Type B pancreatic cell (in vitro differentiated cells): ENCODE data around the gene ARHGEF4. TPM values are rescaled to one million over a fixed set of nuclear protein-coding genes. Genes with fewer than 3 reads are reported as not detected.
A peak's percentile ranks its signal among the peaks of the same experiment; 100 is the strongest.

Source experiments
- DNase-seq: peaks from one replicate; pipeline ENCODE4 v3.0.0; 2021; ENCODE audit warnings: mixed read lengths; ENCODE audit not compliant: unreplicated experiment; ENCODE audit errors: extremely low spot score
- H3K27ac Mint-ChIP-seq: 2 replicates; pipeline ENCODE4 v1.8.0; 2021; ENCODE audit warnings: mild to moderate bottlenecking, mixed read lengths
- H3K27me3 Mint-ChIP-seq: 2 replicates; pipeline ENCODE4 v1.8.0; 2021; ENCODE audit warnings: mixed read lengths
- H3K36me3 Mint-ChIP-seq: 2 replicates; pipeline ENCODE4 v1.8.0; 2021; ENCODE audit warnings: mixed read lengths
- H3K4me1 Mint-ChIP-seq: one replicate; pipeline ENCODE4 v1.8.0; 2021; ENCODE audit warnings: mixed read lengths; ENCODE audit not compliant: unreplicated experiment
- H3K4me3 Mint-ChIP-seq: 2 replicates; pipeline ENCODE4 v1.8.0; 2021; ENCODE audit warnings: mild to moderate bottlenecking, mixed read lengths
- H3K9me3 Mint-ChIP-seq: 2 replicates; pipeline ENCODE4 v1.8.0; 2021; ENCODE audit warnings: mixed read lengths
- total RNA-seq: library from RNA; stranded (reverse); gene quantifications from 2 replicates; pipeline ENCODE4 v1.2.1, GENCODE V29; 2021; ENCODE audit warnings: low replicate concordance
- TF ChIP-seq, protein P1 (sequence below): fragments of 200-600 bp; sonication (generic); conservative IDR thresholded peaks from 2 replicates; pipeline ENCODE4 v1.5.0; 2021; ENCODE audit warnings: antibody characterized with exemption, mild to moderate bottlenecking

Gene ARHGEF4
- total RNA-seq, 1 donor from 2014 or later, result 31.4 TPM

DNA sequence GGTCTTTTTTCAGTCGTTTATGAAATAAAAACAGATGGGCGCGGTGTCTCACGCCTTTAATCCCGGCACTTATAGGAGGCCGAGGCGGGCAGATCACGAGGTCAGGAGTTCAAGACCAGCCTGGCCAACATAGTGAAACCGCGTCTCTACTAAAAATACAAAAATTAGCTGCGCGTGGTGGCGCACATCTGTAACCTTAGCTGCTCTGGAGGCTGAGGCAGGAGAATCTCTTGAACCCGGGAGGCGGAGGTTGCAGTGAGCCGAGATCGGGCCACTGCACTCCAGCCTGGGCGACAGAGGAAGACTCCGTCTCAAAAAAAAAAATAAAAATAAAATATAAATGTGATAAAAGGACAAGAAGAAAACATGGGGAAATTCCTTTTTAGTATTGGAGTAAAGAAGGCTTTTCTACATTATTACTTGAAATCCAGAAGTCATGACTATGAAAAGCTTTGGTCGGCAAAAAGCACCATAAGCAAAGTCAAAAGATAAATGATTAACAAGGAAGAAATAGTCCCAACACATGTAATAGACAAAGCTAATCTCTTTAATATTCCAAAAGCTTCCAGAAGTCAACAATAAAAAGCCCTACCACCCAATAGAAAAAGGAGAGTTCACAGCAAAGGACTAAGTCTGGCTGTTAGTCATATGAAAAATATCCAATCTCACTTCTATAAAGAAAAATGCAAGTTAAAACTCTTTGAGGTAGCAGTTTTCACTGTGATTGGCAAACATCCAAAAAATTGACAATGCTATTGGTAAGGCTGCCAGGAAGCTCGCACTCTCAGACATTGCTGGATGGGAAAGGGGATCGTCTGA, 258.0 kb downstream of the ARHGEF4 start:
- Mint-ChIP-seq H3K36me3 (peaks cover 8% of the 10 kb centered on the region), H3K27me3 (no peaks in the 10 kb centered on the region), H3K4me3 (peak overlapping the region; percentile 90), H3K4me1 (peaks cover 9% of the 10 kb centered on the region), H3K27ac (peak overlapping the region; percentile 93), H3K9me3 (no peaks in the 10 kb centered on the region)
- no peak for DNase-seq
- TF ChIP-seq, protein P1, sequence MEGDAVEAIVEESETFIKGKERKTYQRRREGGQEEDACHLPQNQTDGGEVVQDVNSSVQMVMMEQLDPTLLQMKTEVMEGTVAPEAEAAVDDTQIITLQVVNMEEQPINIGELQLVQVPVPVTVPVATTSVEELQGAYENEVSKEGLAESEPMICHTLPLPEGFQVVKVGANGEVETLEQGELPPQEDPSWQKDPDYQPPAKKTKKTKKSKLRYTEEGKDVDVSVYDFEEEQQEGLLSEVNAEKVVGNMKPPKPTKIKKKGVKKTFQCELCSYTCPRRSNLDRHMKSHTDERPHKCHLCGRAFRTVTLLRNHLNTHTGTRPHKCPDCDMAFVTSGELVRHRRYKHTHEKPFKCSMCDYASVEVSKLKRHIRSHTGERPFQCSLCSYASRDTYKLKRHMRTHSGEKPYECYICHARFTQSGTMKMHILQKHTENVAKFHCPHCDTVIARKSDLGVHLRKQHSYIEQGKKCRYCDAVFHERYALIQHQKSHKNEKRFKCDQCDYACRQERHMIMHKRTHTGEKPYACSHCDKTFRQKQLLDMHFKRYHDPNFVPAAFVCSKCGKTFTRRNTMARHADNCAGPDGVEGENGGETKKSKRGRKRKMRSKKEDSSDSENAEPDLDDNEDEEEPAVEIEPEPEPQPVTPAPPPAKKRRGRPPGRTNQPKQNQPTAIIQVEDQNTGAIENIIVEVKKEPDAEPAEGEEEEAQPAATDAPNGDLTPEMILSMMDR, result no peak

Other genes starting within 250 kb of the ARHGEF4 start
- 25.5 and 27.1 TPM in 2 replicates for gene CFC1, start 237.3 kb upstream of the ARHGEF4 start, total RNA-seq
- not detected in 2 replicates for gene POTEJ, start 225.5 kb upstream of the ARHGEF4 start, total RNA-seq
- 0.48 and 2.2 TPM in 2 replicates for gene GPR148, start 107.8 kb upstream of the ARHGEF4 start, total RNA-seq
- gene AMER3, start 81.4 kb upstream of the ARHGEF4 start, total RNA-seq, result 3.9 and 10.9 TPM in 2 replicates